ENCODE results near the gene ZFHX3. TPM values are rescaled to one million over a fixed set of nuclear protein-coding genes. Genes with fewer than 3 reads are reported as not detected.

The ZFHX3 gene
- total RNA-seq, 2 experiments from 2014 or later = 0.38 to 0.43 TPM

DNA sequence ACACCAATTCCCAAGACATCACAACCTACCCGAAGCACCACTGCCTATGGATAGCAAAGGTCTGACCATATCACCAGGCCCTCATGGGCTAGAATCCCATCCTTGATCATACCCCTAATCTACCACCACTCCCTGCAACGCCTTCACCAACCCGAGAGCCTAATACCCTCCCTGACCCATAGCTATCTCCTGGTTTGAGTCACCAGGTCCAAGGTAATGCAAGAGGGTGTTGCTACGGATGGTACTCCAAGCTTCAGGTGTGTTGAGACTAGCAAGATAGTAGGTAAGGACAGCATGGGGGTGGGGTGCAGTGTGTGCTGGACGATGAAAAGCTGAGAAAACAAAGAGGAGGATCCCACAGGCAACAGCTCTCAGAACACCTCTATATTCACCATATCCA, 258.0 kb downstream of the ZFHX3 start:
- peaks cover 24% of the 10 kb centered on the region for H3K27me3 Mint-ChIP-seq
- peaks cover 3% of the 10 kb centered on the region for H3K9me3 Mint-ChIP-seq
- H3K4me3 Mint-ChIP-seq = no peak overlapping the region
- peaks cover 16% of the 10 kb centered on the region for H3K4me1 Mint-ChIP-seq
- ChIA-PET POLR2A (no interaction called here), CTCF (interaction anchor here (0.9 kb wide), 1 partner anchor 43 kb away, joined by 3 read pairs; no protein-coding TSS in a partner anchor)
- DNase-seq = no peak
- no peak overlapping the region for H3K27ac Mint-ChIP-seq
- no peaks in the 10 kb centered on the region for H3K36me3 Mint-ChIP-seq (ENCODE audit: low read depth)

DNA sequence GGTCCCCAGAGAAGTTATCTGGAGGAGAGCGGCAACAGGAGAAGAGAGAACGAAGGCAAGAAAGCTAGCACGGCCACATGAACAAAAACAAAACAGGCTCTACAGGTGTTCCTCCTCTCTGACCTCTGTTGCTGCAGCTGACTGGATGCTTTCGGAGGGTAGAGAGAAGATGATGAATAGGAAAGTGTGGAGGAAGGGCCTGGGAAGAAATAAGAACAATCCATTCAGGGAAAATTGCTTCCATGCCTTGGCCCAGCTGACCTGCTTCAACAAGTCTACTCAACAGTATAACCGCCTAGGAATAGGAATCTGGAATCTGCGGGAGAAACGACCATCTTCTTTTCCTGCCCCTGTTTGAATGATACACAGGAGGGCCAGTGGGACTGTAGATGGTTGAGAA, 258.5 kb downstream of the ZFHX3 start:
- Mint-ChIP-seq H3K4me1 (peaks cover 16% of the 10 kb centered on the region), H3K9me3 (peaks cover 3% of the 10 kb centered on the region), H3K27me3 (peaks cover 26% of the 10 kb centered on the region), H3K36me3 (ENCODE audit: low read depth) (no peaks in the 10 kb centered on the region), H3K27ac (no peak overlapping the region), H3K4me3 (no peak overlapping the region)
- no peak for DNase-seq
- ChIA-PET CTCF (interaction anchor here (0.9 kb wide), 1 partner anchor 44 kb away, joined by 3 read pairs; no protein-coding TSS in a partner anchor), POLR2A (no interaction called here)

DNA sequence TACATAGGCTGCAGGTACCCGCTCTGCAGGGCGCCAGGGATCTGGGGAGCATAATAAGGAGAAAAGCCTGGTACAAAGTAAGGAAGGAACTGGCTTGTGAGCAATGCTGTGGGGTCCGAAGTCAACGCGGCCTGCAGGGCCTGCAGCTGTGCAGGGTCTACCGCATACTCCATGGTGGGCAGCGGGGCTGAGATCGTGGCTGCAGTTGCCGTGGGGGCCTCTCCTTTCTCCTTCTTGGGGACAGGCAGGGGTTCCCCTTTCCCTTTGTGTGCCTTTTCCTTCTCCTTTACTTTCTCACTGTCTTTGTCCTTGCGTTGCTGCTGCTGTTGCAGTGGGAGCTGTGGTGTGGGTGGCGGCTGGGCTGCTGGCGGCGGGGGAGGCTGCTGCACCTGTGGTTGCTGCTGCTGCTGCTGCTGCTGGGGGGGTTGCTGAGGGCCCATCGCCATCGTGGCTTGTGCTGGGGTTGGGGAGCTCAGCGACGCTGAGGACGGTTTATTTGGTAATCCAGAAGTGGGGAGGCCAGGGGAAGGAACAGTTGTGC, 259.6 kb downstream of the ZFHX3 start:
- H3K27ac Mint-ChIP-seq = no peak overlapping the region
- ChIA-PET CTCF (no interaction called here), POLR2A (interaction anchor here (0.8 kb wide), 1 partner anchor 124 kb away, joined by 4 read pairs; no protein-coding TSS in a partner anchor)
- peaks cover 31% of the 10 kb centered on the region for H3K27me3 Mint-ChIP-seq
- peaks cover 16% of the 10 kb centered on the region for H3K4me1 Mint-ChIP-seq
- no peak for DNase-seq
- peak overlapping the region; percentile 67 for H3K4me3 Mint-ChIP-seq
- no peaks in the 10 kb centered on the region for H3K36me3 Mint-ChIP-seq (ENCODE audit: low read depth)
- H3K9me3 Mint-ChIP-seq = no peaks in the 10 kb centered on the region

DNA sequence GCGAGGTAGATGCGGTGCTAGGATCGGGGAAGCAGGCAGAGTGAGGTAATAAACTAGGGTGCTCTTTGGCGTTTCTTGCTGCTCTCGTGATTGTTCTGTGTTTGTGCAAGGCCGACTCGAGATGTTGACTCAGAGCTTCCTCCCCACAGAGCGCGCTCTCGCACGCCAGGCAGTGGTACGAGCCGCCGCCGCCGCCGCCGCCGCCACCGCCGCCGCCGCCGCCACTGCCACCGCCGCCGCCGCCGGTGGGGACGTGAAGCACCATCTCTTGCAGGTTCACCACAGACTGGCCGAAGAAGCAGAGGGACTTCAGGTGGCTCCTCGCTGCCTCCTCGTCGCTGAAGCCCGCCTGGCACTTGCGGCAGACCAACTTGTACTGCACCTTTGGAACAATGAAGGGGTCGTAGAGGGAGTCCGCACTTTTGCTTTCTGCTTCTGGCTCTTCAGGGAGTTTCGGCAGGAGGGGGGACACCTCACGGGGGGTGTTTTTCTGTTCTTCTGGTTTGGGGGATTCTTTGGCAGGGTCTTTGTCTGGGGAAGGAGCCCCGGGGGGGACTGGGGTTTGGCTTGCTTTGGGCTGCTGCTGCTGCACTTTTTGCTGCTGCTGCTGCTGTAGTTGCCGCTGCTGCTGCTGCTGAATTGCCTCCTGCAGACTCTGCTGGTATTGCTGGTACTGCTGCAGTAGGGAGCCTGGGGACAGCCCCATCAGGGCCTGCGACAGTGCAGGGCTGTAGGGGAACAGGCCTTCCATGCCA, 260.2 kb downstream of the ZFHX3 start:
- Mint-ChIP-seq H3K27ac (peak overlapping the region; percentile 47), H3K9me3 (no peaks in the 10 kb centered on the region), H3K4me3 (peak overlapping the region; percentile 67), H3K27me3 (peaks cover 31% of the 10 kb centered on the region), H3K4me1 (peaks cover 16% of the 10 kb centered on the region), H3K36me3 (ENCODE audit: low read depth) (no peaks in the 10 kb centered on the region)
- DNase-seq = peak; percentile 79
- CTCF ChIA-PET = interaction anchor here (0.5 to 0.7 kb wide), 2 partner anchors 20 to 45 kb away, joined by 4 read pairs; no protein-coding TSS in a partner anchor
- POLR2A ChIA-PET = interaction anchor here (0.8 kb wide), 1 partner anchor 123 kb away, joined by 4 read pairs; no protein-coding TSS in a partner anchor

DNA sequence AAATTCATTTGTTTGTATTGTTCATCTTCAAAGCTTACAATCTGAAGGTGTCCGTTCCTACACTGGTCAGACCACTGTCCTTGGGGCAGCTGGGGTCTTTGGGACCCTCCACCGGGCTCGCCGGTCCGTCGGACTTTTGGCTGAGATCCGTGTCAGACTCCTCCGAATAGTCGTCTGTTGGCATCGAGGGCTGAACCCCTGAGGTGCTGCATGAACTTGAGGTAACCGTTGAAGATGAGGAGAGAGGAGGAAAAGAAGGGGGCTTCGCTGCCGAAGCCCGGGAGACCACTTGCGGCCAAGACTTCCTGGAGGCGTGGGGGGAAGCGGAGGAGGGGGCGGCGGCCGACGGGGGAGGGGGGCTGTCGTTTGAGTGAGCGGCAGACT, 260.8 kb downstream of the ZFHX3 start:
- POLR2A ChIA-PET = no interaction called here
- Mint-ChIP-seq H3K27me3 (peaks cover 31% of the 10 kb centered on the region), H3K9me3 (no peaks in the 10 kb centered on the region), H3K4me1 (peaks cover 16% of the 10 kb centered on the region), H3K27ac (peak overlapping the region; percentile 47), H3K36me3 (ENCODE audit: low read depth) (no peaks in the 10 kb centered on the region), H3K4me3 (peak overlapping the region; percentile 67)
- CTCF ChIA-PET = interaction anchor here (0.7 to 1.9 kb wide), 2 partner anchors 19 to 45 kb away, joined by 4 to 7 read pairs; no protein-coding TSS in a partner anchor
- no peak for DNase-seq

DNA sequence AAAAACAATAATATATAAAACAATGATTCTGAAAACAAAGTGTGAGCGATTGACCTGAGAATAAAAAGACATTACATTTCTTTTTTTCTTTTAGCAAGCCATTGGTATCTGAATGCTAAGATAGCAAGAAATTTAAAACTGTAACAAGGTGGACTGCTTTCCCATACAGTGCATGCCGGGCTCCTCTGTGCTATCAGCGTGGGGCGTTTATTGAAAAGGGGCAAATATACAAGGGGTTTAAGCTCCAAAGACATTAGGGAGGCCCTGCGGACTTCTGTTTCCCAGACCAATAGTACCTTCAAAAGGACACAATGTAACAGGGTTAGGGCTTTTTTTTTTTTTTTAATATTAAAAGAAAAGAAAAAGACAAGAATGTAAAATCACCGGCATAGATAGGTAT, 261.3 kb downstream of the ZFHX3 start:
- Mint-ChIP-seq H3K27me3 (peaks cover 31% of the 10 kb centered on the region), H3K27ac (no peak overlapping the region), H3K9me3 (no peaks in the 10 kb centered on the region), H3K4me3 (peak overlapping the region; percentile 35), H3K4me1 (peaks cover 16% of the 10 kb centered on the region), H3K36me3 (ENCODE audit: low read depth) (no peaks in the 10 kb centered on the region)
- CTCF ChIA-PET = interaction anchor here (0.7 to 1.9 kb wide), 4 partner anchors 15 to 325 kb away, joined by 3 to 7 read pairs (median 4); no protein-coding TSS in a partner anchor
- POLR2A ChIA-PET = no interaction called here
- DNase-seq = no peak

DNA sequence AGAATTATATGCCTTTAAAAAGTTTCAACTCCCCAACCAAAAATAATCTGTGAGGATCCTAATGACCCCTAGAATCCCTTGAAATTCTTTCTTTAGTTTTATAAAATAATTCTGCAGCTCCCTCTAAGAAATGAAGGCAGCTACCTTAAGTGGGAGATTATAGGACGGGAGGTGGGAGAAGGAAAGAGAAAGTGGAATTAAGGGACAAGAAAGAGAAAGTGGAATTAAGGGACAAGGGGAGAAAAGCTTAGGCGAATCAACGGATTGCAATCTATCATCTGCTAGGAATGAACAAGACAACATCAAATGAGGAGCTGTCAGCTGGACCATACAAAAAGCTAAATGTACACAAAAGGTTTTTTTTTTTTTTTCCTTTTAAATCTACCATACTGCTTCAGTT, 262.0 kb downstream of the ZFHX3 start:
- Mint-ChIP-seq H3K4me3 (no peak overlapping the region), H3K27me3 (peaks cover 31% of the 10 kb centered on the region)

DNA sequence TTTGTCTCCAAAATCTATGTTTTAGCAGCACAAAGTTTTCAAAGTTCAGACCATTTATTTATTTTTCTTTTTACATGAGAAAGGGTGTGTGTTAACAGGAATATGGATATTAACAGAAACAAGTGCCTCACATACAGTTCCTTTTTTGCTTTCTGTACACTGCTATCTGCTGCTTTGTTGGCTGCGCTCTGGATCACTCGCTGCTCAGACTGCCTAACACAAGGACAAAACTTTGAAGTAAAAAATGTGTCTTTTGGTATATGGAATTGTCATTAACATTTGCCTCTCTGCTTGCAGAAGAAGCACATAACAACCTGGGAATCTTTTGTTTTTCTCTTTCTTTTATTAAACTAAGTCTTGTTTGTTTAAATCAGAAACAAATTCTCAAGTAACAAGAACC, 262.8 kb downstream of the ZFHX3 start:
- H3K4me3 Mint-ChIP-seq = no peak overlapping the region
- peaks cover 16% of the 10 kb centered on the region for H3K4me1 Mint-ChIP-seq
- no peaks in the 10 kb centered on the region for H3K36me3 Mint-ChIP-seq (ENCODE audit: low read depth)
- peaks cover 31% of the 10 kb centered on the region for H3K27me3 Mint-ChIP-seq
- H3K27ac Mint-ChIP-seq = no peak overlapping the region
- CTCF ChIA-PET = interaction anchor here (1.9 kb wide), 1 partner anchor 47 kb away, joined by 7 read pairs; no protein-coding TSS in a partner anchor
- no peaks in the 10 kb centered on the region for H3K9me3 Mint-ChIP-seq
- POLR2A ChIA-PET = no interaction called here
- no peak for DNase-seq

More for the DNA sequence above, 262.0 kb downstream of the ZFHX3 start:
- Mint-ChIP-seq H3K4me1 (peaks cover 16% of the 10 kb centered on the region), H3K36me3 (ENCODE audit: low read depth) (no peaks in the 10 kb centered on the region), H3K9me3 (no peaks in the 10 kb centered on the region), H3K27ac (no peak overlapping the region)
- CTCF ChIA-PET = interaction anchor here (0.7 to 1.9 kb wide), 3 partner anchors 16 to 324 kb away, joined by 3 to 7 read pairs (median 3); no protein-coding TSS in a partner anchor
- POLR2A ChIA-PET = no interaction called here
- DNase-seq = no peak

DNA sequence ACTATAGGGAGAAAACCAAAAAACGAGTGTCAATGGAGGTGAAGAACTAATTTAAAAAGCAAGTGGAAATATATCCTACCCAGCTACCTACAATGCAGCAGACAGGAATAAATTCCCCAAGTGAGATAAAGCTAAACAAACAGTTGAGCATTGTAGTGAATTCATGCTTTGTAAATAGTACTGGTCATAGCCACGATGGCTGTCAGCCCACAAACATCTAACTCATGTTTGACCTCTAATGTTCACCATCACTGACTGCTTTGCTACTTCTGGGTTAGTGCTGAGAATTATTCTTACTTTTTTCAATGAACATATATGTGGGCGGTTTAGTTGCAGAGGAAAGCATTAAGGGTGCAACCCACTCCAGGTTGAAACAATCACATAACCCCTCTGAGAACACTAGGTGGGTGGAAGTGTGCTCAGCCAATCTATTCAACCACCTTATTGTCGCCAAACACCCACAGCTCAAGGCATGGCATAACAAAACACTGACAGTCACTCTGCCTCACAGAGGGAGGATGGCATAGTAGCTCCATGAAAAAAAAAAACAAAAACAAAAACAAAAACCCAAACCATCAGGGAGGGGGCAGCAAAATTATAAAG, 264.1 kb downstream of the ZFHX3 start:
- Mint-ChIP-seq H3K27me3 (peaks cover 28% of the 10 kb centered on the region), H3K4me3 (no peak overlapping the region), H3K9me3 (no peaks in the 10 kb centered on the region), H3K27ac (no peak overlapping the region), H3K36me3 (ENCODE audit: low read depth) (no peaks in the 10 kb centered on the region), H3K4me1 (peaks cover 16% of the 10 kb centered on the region)
- ChIA-PET POLR2A (no interaction called here), CTCF (interaction anchor here (1.4 kb wide), 1 partner anchor 49 kb away, joined by 5 read pairs; no protein-coding TSS in a partner anchor)
- DNase-seq = no peak

DNA sequence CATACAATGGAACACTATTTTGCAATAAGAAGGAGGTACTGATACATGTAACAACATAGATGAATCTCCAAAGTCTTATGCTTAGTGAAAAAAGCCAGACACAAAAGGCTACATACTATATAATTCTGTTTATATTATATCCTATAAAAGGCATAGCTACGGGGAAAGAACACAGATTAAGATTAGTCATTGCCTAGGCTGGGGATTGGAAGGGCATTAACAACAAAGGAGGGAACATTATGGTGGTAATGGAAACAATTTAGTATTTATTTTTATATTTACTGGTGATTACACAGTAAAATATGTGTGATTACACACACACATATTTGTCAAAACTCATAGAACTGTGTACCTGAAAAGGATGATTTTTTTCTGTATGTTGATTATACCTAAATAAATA, 278.1 kb downstream of the ZFHX3 start:
- Mint-ChIP-seq H3K36me3 (ENCODE audit: low read depth) (no peaks in the 10 kb centered on the region), H3K4me1 (no peaks in the 10 kb centered on the region), H3K27me3 (no peaks in the 10 kb centered on the region), H3K27ac (no peak overlapping the region), H3K4me3 (no peak overlapping the region), H3K9me3 (peaks cover 3% of the 10 kb centered on the region)
- ChIA-PET POLR2A (no interaction called here), CTCF (no interaction called here)
- no peak for DNase-seq

DNA sequence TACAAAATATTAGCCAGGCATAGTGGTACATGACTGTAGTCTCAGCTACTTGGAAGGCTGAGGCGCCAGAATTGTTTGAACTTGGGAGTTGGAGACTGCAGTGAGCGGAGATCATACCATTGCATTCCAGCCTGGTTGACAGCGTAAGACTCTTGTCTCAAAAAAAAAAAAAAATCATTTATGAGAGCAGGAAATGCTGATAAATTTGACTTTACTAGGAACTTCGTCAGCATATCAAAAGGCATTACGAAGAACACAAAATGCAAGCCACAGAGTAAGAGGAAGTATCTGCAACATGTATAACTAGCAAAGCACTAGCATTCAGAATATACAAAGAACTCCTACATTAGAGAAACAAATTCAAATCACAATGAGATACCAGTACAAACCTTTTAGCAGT, 279.3 kb downstream of the ZFHX3 start:
- H3K27ac Mint-ChIP-seq = no peak overlapping the region
- H3K4me1 Mint-ChIP-seq = no peaks in the 10 kb centered on the region
- no peaks in the 10 kb centered on the region for H3K36me3 Mint-ChIP-seq (ENCODE audit: low read depth)
- no peak overlapping the region for H3K4me3 Mint-ChIP-seq
- peaks cover 3% of the 10 kb centered on the region for H3K9me3 Mint-ChIP-seq
- ChIA-PET POLR2A (no interaction called here), CTCF (interaction anchor here (0.6 kb wide), 1 partner anchor 18 kb away, joined by 4 read pairs; no protein-coding TSS in a partner anchor)
- DNase-seq = no peak
- no peaks in the 10 kb centered on the region for H3K27me3 Mint-ChIP-seq

DNA sequence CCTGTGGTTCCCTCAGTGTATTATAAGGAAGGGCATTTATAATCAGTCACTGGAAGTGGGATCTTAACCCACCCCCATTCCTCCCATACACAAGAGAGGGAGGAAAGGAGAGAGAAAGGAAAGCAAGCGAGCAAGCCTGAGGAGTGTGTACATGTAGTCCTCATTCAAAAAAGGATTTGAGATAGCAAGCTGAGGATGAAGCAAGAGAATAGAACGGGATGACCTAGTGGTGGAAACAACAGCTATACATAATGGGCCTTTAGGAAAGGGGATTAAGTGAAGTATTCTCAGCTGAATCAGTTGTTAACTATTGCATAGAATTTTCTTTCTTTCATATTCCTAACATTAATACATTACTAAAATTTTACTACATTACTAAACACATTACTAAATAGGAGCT, 281.4 kb downstream of the ZFHX3 start:
- Mint-ChIP-seq H3K4me3 (no peak overlapping the region), H3K27ac (no peak overlapping the region), H3K36me3 (ENCODE audit: low read depth) (no peaks in the 10 kb centered on the region), H3K4me1 (no peaks in the 10 kb centered on the region), H3K27me3 (no peaks in the 10 kb centered on the region), H3K9me3 (peaks cover 3% of the 10 kb centered on the region)
- ChIA-PET CTCF (interaction anchor here (1.1 kb wide), 1 partner anchor 66 kb away, joined by 4 read pairs; no protein-coding TSS in a partner anchor), POLR2A (no interaction called here)
- DNase-seq = no peak

DNA sequence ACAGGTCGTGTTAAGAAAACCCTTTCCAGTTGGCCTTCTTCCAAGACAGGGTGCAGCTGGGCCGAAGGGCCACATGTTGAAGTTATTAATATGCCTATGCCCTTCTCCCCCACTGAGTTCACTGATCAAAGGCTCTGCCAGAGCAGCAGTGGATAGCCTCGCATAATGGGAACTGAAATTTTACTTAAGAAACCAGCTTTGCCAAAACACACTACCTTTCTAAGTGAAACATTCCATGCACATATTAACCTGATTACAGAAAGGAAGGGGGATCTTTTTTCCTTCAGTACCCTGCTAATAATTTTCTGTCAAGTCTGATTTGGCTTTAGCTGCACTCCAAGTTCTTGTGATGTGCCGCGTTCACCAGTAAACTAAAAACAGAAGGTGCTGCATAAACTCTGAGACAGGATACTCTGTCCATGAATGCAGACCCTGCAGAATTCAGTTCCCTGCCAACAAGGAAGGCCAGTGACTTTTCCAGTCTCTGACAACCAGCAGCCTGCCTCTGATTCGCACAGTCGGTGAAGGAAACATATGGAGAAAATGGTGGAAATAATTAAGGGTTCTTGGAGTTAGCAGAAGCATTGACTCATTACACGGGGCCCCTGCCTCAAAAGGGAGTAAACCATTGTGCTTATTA, 283.8 kb downstream of the ZFHX3 start:
- H3K9me3 Mint-ChIP-seq = peaks cover 2% of the 10 kb centered on the region
- H3K36me3 Mint-ChIP-seq (ENCODE audit: low read depth) = no peaks in the 10 kb centered on the region
- POLR2A ChIA-PET = no interaction called here
- no peaks in the 10 kb centered on the region for H3K27me3 Mint-ChIP-seq
- no peaks in the 10 kb centered on the region for H3K4me1 Mint-ChIP-seq
- no peak overlapping the region for H3K4me3 Mint-ChIP-seq
- CTCF ChIA-PET = no interaction called here
- H3K27ac Mint-ChIP-seq = no peak overlapping the region
- no peak for DNase-seq

All from activated CD4-positive, alpha-beta memory T cell treated with anti-CD3 and anti-CD28 coated beads, Interleukin-2, amount 10 ng/mL, durations not matched to agents 7 days and 5 days (primary cell).